Lung (tissue), 12 donors: ENCODE measurements around the gene TMC1. TPM values are rescaled to one million over a fixed set of nuclear protein-coding genes. Genes with fewer than 3 reads are reported as not detected.
A peak's percentile ranks its signal among the peaks of the same experiment; 100 is the strongest.

Experiments
- ATAC-seq: fragments of 200-7000 bp; cut with Tn5 transposase; one replicate; pipeline ENCODE4 v1.9.1; 2020; ENCODE audit warnings: moderate number of reproducible peaks; ENCODE audit not compliant: insufficient read depth, low FRiP score
- DNase-seq, 3 donors: peaks; one replicate each; pipeline ENCODE4 v3.0.0-alpha.2; 2013 to 2017
- H3K27ac ChIP-seq, 2 donors: one replicate each; pipeline ENCODE4 v1.5.1; 2013; ENCODE audit warnings: mild to moderate bottlenecking in 2 of 2, moderate library complexity in 2 of 2, control low read depth in 1 of 2, inconsistent platforms in 1 of 2, low read depth in 1 of 2, low read length in 1 of 2
- H3K27me3 ChIP-seq, 3 donors: one replicate each; pipeline ENCODE4 v1.5.1; 2013; ENCODE audit warnings: low read length in 2 of 3; ENCODE audit not compliant: control insufficient read depth in 3 of 3, insufficient read depth in 3 of 3
- H3K36me3 ChIP-seq, 4 donors: one replicate each; pipeline ENCODE4 v1.5.1; 2013; ENCODE audit warnings: low read length in 4 of 4, mild to moderate bottlenecking in 1 of 4, moderate library complexity in 1 of 4; ENCODE audit not compliant: control insufficient read depth in 4 of 4, insufficient read depth in 4 of 4
- H3K4me1 ChIP-seq, 5 donors: one replicate each; pipeline ENCODE4 v1.5.1; 2013; ENCODE audit warnings: low read length in 5 of 5, mild to moderate bottlenecking in 2 of 5, moderate library complexity in 1 of 5; ENCODE audit not compliant: control insufficient read depth in 5 of 5, insufficient read depth in 5 of 5
- H3K4me3 ChIP-seq: one replicate; pipeline ENCODE4 v1.5.1; 2013; ENCODE audit warnings: mild to moderate bottlenecking, control low read depth, moderate library complexity
- H3K9ac ChIP-seq, 2 donors: one replicate each; pipeline ENCODE4 v1.5.1; 2013; ENCODE audit warnings: low read length in 2 of 2, control low read depth in 1 of 2; ENCODE audit not compliant: insufficient read depth in 1 of 2
- H3K9me3 ChIP-seq, 4 donors: one replicate each; pipeline ENCODE4 v1.5.1; 2013; ENCODE audit warnings: low read length in 3 of 4, mild to moderate bottlenecking in 1 of 4, moderate library complexity in 1 of 4; ENCODE audit not compliant: control insufficient read depth in 4 of 4, insufficient read depth in 3 of 4
- CTCF ChIP-seq: IDR thresholded peaks from 2 replicates; pipeline ENCODE4 v1.5.1; 2012; ENCODE audit warnings: mild to moderate bottlenecking; ENCODE audit errors: control extremely low read depth, extremely low read depth
- WGBS, 2 donors: extraction: QIAGEN DNeasy Blood & Tissue Kit; methylation state at CpG; one replicate each; pipeline ENCODE4 v1.1.7; 2013; 5-methylcytosine and 5-hydroxymethylcytosine counted together
- polyA plus RNA-seq, 2 donors: library from polyadenylated mRNA; stranded (reverse); fragments of 200-250 nt; gene quantifications; one replicate each; pipeline ENCODE4 v1.2.1, GENCODE V29; 2013
- total RNA-seq, 2 donors: library from RNA; depleted of rRNA in 1 of 2; stranded (reverse); fragments of >200 nt in 1 of 2; gene quantifications; one replicate each; pipeline ENCODE4 v1.2.1, GENCODE V29; 2014 to 2021
- donor health status: control.
- donor health status: control.
- donor health status: Bipolar disorder and iron deficiency.
- donor health status: healthy.
- donor health status: DM: yes; HTN: yes; CAD: no.

Gene TMC1
- total and polyA plus RNA-seq, 4 donors, result 0.10 to 0.82 (median 0.21) TPM; not detected in 1

- Histone ChIP-seq H3K4me3 (no peak overlapping the region), H3K9me3 (no peaks in the 10 kb centered on the region), H3K27ac (no peak overlapping the region), H3K4me1 (peaks cover 0 to 4% (median 0%) of the 10 kb centered on the region in 5 donors), H3K9ac (no peak overlapping the region), H3K36me3 (no peaks in the 10 kb centered on the region), H3K27me3 (no peaks in the 10 kb centered on the region)
- no peak for TF ChIP-seq CTCF
- ATAC-seq, result no peak
- no peak for DNase-seq
- 42 to 51% methylated on average over 2 of the region's 2 CpGs for WGBS, 2 donors
Observed at GRCh38 chr9:72589667-72590521, 68.5 kb downstream of the TMC1 start.

DNA sequence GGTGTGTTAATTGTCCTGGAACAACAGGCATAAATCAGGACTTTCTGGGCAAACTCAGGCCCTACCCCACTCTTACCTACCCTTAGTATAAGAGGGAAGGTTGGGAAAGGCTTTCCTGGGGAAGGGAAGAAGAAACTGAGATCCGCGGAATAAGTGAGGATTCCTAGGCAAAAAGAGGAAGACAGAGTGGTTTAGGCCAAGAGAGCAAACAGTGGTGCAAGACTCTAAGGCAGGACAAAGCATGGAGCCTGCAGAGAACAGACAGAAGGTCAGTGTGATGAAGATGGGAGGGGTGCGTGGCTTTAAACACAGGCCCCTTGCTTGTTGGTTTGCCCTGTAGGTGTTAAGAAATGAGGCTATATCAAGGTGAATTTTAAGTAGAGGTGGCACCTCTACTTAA is 69.4 kb downstream of the TMC1 start:
- H3K9ac ChIP-seq, result no peak overlapping the region
- DNase-seq (no peak), ATAC-seq (no peak)
- H3K27me3 ChIP-seq, result no peaks in the 10 kb centered on the region
- H3K27ac ChIP-seq, result no peak overlapping the region
- no peaks in the 10 kb centered on the region for H3K36me3 ChIP-seq
- H3K4me3 ChIP-seq, result no peak overlapping the region
- no peaks in the 10 kb centered on the region for H3K9me3 ChIP-seq
- no peak for TF ChIP-seq CTCF
- peaks cover 0 to 4% (median 0%) of the 10 kb centered on the region in 5 donors for H3K4me1 ChIP-seq
- 66 to 86% methylated on average over 3 of the region's 3 CpGs for WGBS, 2 donors

DNA sequence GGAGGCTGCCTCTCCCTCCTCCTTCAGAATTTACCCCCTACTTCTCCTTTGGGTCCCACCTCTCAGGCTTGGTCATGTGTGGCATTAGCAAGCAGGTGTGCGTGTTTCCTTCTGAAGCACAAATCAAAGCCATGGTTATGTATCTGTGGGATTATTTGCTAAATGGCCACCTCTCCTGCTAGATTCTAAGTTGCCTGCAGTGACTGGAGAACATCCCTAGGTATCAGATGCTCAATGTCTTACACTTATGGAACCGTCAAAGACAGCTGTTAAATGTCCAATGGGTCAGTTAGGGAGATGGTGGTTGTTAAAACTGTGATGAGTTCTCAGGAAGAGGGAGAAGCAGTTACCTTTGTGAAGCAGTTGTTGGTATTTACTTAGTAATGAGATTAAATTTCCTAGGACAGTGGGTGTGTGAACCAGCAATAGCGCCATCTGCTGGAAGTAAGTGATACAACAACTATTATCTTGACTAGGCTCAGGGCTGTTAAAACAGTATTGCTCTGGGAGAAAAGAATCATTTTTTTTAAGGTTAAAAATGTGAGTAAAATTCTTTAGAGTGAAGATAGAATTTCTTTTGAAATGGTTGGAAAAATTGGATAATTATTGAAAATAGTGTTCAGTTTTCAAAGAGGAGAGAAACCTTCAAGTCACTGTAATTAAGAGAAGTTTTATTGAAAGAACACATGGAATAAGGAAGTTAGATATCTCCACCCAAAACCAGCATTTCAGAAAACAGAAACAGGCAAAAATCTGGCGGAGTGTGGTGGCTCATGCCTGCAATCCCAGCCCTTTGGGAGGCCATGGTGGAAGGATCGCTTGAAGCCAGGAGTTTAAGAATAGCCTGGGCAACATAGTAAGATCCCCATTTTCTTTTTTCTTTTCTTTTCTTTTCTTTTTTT is 71.3 kb downstream of the TMC1 start:
- peak; percentile 76 for ATAC-seq
- Histone ChIP-seq H3K27ac (no peak overlapping the region), H3K4me3 (no peak overlapping the region), H3K9me3 (no peaks in the 10 kb centered on the region), H3K27me3 (no peaks in the 10 kb centered on the region), H3K9ac (no peak overlapping the region), H3K4me1 (peaks cover 0 to 2% (median 0%) of the 10 kb centered on the region in 5 donors), H3K36me3 (no peaks in the 10 kb centered on the region)
- 47 to 51% methylated on average over 5 of the region's 5 CpGs for WGBS, 2 donors
- peak; percentile 47 to 79 (median 71) for DNase-seq
- peak; percentile 68 for TF ChIP-seq CTCF
